ENCODE data around the gene ERN1.

DNA sequence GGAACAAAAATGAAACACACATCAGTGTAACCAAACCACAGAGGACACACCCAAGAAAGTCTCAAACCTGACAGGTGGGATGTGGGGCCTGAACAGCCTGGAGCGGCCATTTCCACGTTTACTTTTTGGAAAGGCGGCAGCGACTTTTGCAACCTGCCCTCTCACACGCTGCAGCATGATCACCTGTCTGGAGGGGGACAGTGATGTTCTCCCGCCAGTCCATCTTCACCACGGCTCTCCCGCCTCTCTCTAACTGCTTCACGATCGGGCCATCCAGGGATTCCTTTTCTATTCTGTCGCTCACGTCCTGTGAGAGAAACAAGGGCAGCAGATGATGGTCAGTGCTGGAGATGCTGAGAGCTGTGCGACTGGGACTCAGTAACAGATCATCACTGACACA lies 84.8 kb downstream of the ERN1 start:
- no peak for TF ChIP-seq CTCF (IDR thresholded peaks at IDR 0.05)
- TF ChIP-seq POLR2A (IDR thresholded peaks at IDR 0.05) = no peak
